HepG2 (cell line): ENCODE measurements around the gene MAP6D1. TPM values are rescaled to one million over a fixed set of nuclear protein-coding genes. Genes with fewer than 3 reads are reported as not detected.

Experiments used
- ATAC-seq: fragments of 200-7000 bp; cut with Tn5 transposase; 3 replicates; pipeline ENCODE4 v1.9.1; 2020; ENCODE audit warnings: mild to moderate bottlenecking, moderate library complexity
- BruUV-seq: library from RNA; stranded (reverse); fragments of 400-500 nt; replicated peaks from 2 replicates; lab custom pipeline; 2021; lab: Mats Ljungman, UMichigan
- CTCF ChIA-PET: fragments of 300-600 bp; formaldehyde crosslinking; extraction: SDS; loops from one replicate; lab custom pipeline; 2021; ENCODE audit warnings: low total read pairs, inconsistent platforms, low intra/inter-chr PET ratio; lab: Yijun Ruan, JAX
- POLR2A ChIA-PET: fragments of 350-600 bp; sonication (Branson Sonifier 250); formaldehyde crosslinking; loops from one replicate; lab custom pipeline; 2020; ENCODE audit warnings: antibody characterized with exemption, inconsistent platforms; lab: Yijun Ruan, JAX
- DNase-seq: peaks from one replicate; pipeline ENCODE4 v3.0.0-alpha.2; 2015; ENCODE audit warnings: low spot score
- FAIRE-seq: peaks from 3 replicates; lab custom pipeline; 2011; peaks lifted over from hg19 to GRCh38; lab: Jason Lieb, UNC
- H2AFZ ChIP-seq: one replicate; pipeline ENCODE4 v1.6.1; 2011; ENCODE audit warnings: low read length, inconsistent platforms
- H3K27ac ChIP-seq: fragments of 300-600 bp; 3 replicates; pipeline ENCODE4 v1.8.0; 2011; ENCODE audit warnings: mixed run types, mild to moderate bottlenecking, mixed read lengths, low read length, inconsistent platforms; ENCODE audit not compliant: insufficient read depth; ENCODE audit errors: extremely low read length
- H3K27me3 ChIP-seq, 2 experiments: fragments of 200-600 bp in 1 of 2; 2 replicates in 1 of 2; 3 replicates in 1 of 2; pipeline versions ENCODE4 v1.6.0 to v1.8.0; 2011; ENCODE audit warnings: low read length in 2 of 2, mild to moderate bottlenecking in 2 of 2, moderate library complexity in 2 of 2, inconsistent platforms in 1 of 2; ENCODE audit not compliant: insufficient read depth in 2 of 2, control insufficient read depth in 1 of 2
- H3K36me3 ChIP-seq, 2 experiments: fragments of 200-600 bp in 1 of 2; replicated peaks in 1 of 2; 2 replicates in 1 of 2; 3 replicates in 1 of 2; pipeline versions ENCODE4 v1.5.1 to v1.8.0; 2011; ENCODE audit warnings: low read length in 2 of 2, inconsistent platforms in 1 of 2; ENCODE audit not compliant: insufficient read depth in 2 of 2, control insufficient read depth in 1 of 2
- H3K4me1 ChIP-seq: 2 replicates; pipeline ENCODE4 v1.5.1; 2012; ENCODE audit warnings: low read length, inconsistent platforms; ENCODE audit not compliant: insufficient read depth
- H3K4me2 ChIP-seq: 2 replicates; pipeline ENCODE4 v1.6.0; 2011; ENCODE audit warnings: low read depth, low read length, inconsistent platforms
- H3K4me3 ChIP-seq, 3 experiments: fragments of 200-600 bp in 1 of 3; sonication (generic), shearing (Covaris generic) in 1 of 3; replicated peaks in 1 of 3; 2 replicates each; pipeline ENCODE4 v1.5.1; 2011 to 2016; ENCODE audit warnings: low read length in 3 of 3, inconsistent platforms in 2 of 3, low read depth in 2 of 3, mild to moderate bottlenecking in 2 of 3, control low read depth in 1 of 3, mixed read lengths in 1 of 3; ENCODE audit not compliant: insufficient read depth in 1 of 3
- H3K79me2 ChIP-seq: one replicate; pipeline ENCODE4 v1.6.1; 2011; ENCODE audit warnings: low read length, inconsistent platforms; ENCODE audit not compliant: insufficient read depth
- H3K9ac ChIP-seq: 2 replicates; pipeline ENCODE4 v1.6.0; 2011; ENCODE audit warnings: mild to moderate bottlenecking, low read depth, low read length, inconsistent platforms; ENCODE audit not compliant: insufficient read depth
- H3K9me3 ChIP-seq: 2 replicates; pipeline ENCODE4 v1.5.1; 2012; ENCODE audit warnings: mild to moderate bottlenecking, low read length
- H4K20me1 ChIP-seq: 2 replicates; pipeline ENCODE4 v1.6.0; 2011; ENCODE audit warnings: inconsistent platforms, mild to moderate bottlenecking, low read length, moderate library complexity; ENCODE audit not compliant: insufficient read depth
- GATA4 ChIP-seq: sonication (generic); IDR thresholded peaks from 2 replicates; pipeline ENCODE4 v1.6.1; 2016; ENCODE audit warnings: antibody characterized with exemption, low read depth, borderline replicate concordance
- HOMEZ ChIP-seq: IDR thresholded peaks from 2 replicates; pipeline ENCODE4 v1.6.1; 2016; ENCODE audit warnings: low read depth
- KDM5A ChIP-seq: fragments of 200-600 bp; sonication (generic); IDR thresholded peaks from 2 replicates; pipeline ENCODE4 v1.7.0; 2018; ENCODE audit warnings: antibody characterized with exemption, mild to moderate bottlenecking, low read length, borderline replicate concordance
- PHF8 ChIP-seq: sonication (generic); formaldehyde crosslinking; IDR thresholded peaks from 2 replicates; pipeline ENCODE4 v1.5.0; 2020; ENCODE audit warnings: missing genetic modification reagents
- PITX1 ChIP-seq: sonication (generic); formaldehyde crosslinking; IDR thresholded peaks from 2 replicates; pipeline ENCODE4 v1.5.1; 2020; ENCODE audit warnings: mild to moderate bottlenecking, missing genetic modification reagents
- SP1 ChIP-seq, 2 experiments: fragments of 450-650 bp in 1 of 2; sonication (generic) in 1 of 2; formaldehyde crosslinking in 1 of 2; IDR thresholded peaks; 2 replicates each; pipeline versions ENCODE4 v1.4.0 to v1.6.1; 2016 to 2020; ENCODE audit warnings: missing genetic modification reagents in 1 of 2
- TCF7 ChIP-seq: sonication (generic); IDR thresholded peaks from 2 replicates; pipeline ENCODE4 v1.6.1; 2016; ENCODE audit warnings: antibody characterized with exemption, low read depth
- ZNF143 ChIP-seq: sonication (generic); formaldehyde crosslinking; IDR thresholded peaks from 2 replicates; pipeline ENCODE4 v1.4.0; 2020; ENCODE audit warnings: missing genetic modification reagents
- ZNF547 ChIP-seq: sonication (generic); formaldehyde crosslinking; IDR thresholded peaks from 2 replicates; pipeline ENCODE4 v1.5.1; 2020; ENCODE audit warnings: mild to moderate bottlenecking, missing genetic modification reagents
- ZNF574 ChIP-seq: sonication (generic); formaldehyde crosslinking; IDR thresholded peaks from 2 replicates; pipeline ENCODE4 v1.4.0; 2020; ENCODE audit warnings: missing genetic modification reagents
- WGBS: methylation state at CpG from one replicate; pipeline ENCODE4 v1.1.6; 2017; ENCODE audit warnings: low lambda C conversion rate; 5-methylcytosine and 5-hydroxymethylcytosine counted together
- in situ Hi-C: cut with HindIII; loops from 2 replicates; pipeline ENCODE4 v1.10.0; 2017; ENCODE audit warnings: low pct_unique_long_range_greater_than_20kb; ENCODE audit not compliant: extremely low pct_ligation_motif_present
- intact Hi-C: fragments of 100-400 bp; cut with micrococcal nuclease; formaldehyde crosslinking; loops from one replicate; pipeline ENCODE4 v1.10.0; 2022; ENCODE audit not compliant: unreplicated experiment
- polyA plus RNA-seq, 8 experiments: library from polyadenylated mRNA; depleted of rRNA in 3 of 8; stranded (reverse) in 7 of 8; unstranded in 1 of 8; fragments of >200 nt; fragmentation: Illumina TruSeq in 4 of 8; extraction: Trizol in 4 of 8; gene quantifications; 2 replicates each; pipeline versions ENCODE4 v1.2.1 to v1.2.3, GENCODE V29; 2011 to 2016; ENCODE audit warnings: low read depth in 4 of 8, missing spikeins in 1 of 8, mixed read lengths in 1 of 8; ENCODE audit not compliant: insufficient read depth in 1 of 8
- total RNA-seq, 5 experiments: library from RNA; depleted of rRNA; stranded (reverse); fragments of >200 nt; fragmentation: Illumina TruSeq; extraction: Trizol; gene quantifications; 2 replicates each; pipeline ENCODE4 v1.2.3, GENCODE V29; 2016; ENCODE audit warnings: low read depth in 1 of 5
- TF ChIP-seq, protein P1 (sequence below): sonication (generic); formaldehyde crosslinking; IDR thresholded peaks from 2 replicates; pipeline ENCODE4 v1.4.0; 2020; ENCODE audit warnings: missing genetic modification reagents

The MAP6D1 gene
- total and polyA plus RNA-seq, 2 of the 13 experiments (the other 11 are each of a cell fraction or from before 2014, with no cell fraction given), result 0.12 to 0.62 TPM

DNA sequence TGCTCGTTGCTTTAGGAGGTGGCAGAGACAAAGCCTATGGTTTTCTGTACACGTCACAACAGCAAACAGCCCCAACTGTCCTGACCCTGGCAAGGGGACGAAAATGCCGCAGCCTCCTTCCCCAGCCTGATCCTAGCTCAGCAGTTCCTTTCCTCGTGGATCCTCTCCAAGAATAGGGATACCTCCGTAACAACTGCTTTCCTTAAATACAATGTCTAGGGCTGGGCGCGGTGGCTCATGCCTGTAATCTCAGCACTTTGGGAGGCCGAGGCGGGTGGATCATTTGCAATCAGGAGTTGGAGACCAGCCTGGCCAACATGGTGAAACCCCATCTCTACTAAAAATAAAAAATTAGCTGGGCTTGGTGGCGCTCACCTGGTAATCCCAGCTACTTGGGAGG, 17.0 kb downstream of the MAP6D1 start:
- ATAC-seq (no peak), FAIRE-seq (no peak), DNase-seq (no peak)
- POLR2A ChIA-PET, result no interaction called here
- no peaks in the 10 kb centered on the region for H3K79me2 ChIP-seq
- TF ChIP-seq TCF7, result no peak
- TF ChIP-seq, protein P1, sequence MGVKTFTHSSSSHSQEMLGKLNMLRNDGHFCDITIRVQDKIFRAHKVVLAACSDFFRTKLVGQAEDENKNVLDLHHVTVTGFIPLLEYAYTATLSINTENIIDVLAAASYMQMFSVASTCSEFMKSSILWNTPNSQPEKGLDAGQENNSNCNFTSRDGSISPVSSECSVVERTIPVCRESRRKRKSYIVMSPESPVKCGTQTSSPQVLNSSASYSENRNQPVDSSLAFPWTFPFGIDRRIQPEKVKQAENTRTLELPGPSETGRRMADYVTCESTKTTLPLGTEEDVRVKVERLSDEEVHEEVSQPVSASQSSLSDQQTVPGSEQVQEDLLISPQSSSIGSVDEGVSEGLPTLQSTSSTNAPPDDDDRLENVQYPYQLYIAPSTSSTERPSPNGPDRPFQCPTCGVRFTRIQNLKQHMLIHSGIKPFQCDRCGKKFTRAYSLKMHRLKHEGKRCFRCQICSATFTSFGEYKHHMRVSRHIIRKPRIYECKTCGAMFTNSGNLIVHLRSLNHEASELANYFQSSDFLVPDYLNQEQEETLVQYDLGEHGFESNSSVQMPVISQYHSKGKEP (CRISPR knock-in tag), result no peak
- no peak for TF ChIP-seq SP1 (IDR thresholded peaks at IDR 0.05)
- TF ChIP-seq SP1 (CRISPR knock-in tag; IDR thresholded peaks at IDR 0.05), result no peak
- TF ChIP-seq ZNF547 (CRISPR knock-in tag), result no peak
- TF ChIP-seq PHF8 (CRISPR knock-in tag), result no peak
- H2AFZ ChIP-seq, result no peak overlapping the region
- no TSS peak for BruUV-seq
- no peak overlapping the region for H3K9ac ChIP-seq
- WGBS, result 97% methylated on average over 11 of the region's 11 CpGs
- no peak overlapping the region for H3K27ac ChIP-seq
- CTCF ChIA-PET, result no interaction called here
- H3K4me1 ChIP-seq, result no peaks in the 10 kb centered on the region; the same call in 1 of the 2 replicates
- no peak overlapping the region for H3K4me3 ChIP-seq
- intact Hi-C loops, result no loop called here
- in situ Hi-C loops, result no loop called here
- H3K9me3 ChIP-seq, result no peaks in the 10 kb centered on the region
- H3K4me2 ChIP-seq, result no peak overlapping the region
- no peaks in the 10 kb centered on the region for H3K27me3 ChIP-seq
- H4K20me1 ChIP-seq, result no peaks in the 10 kb centered on the region
- peaks cover 34 to 71% of the 10 kb centered on the region in 2 experiments for H3K36me3 ChIP-seq

GRCh38 chr3:183807881-183808280, 17.5 kb downstream of the MAP6D1 start:
- no peak for FAIRE-seq
- no peak for TF ChIP-seq ZNF143 (CRISPR knock-in tag)
- TF ChIP-seq HOMEZ (CRISPR knock-in tag), result no peak
- TF ChIP-seq GATA4, result no peak
- no peak for TF ChIP-seq PITX1 (CRISPR knock-in tag)
- TF ChIP-seq ZNF574 (CRISPR knock-in tag), result no peak
- no peak for TF ChIP-seq KDM5A

More at GRCh38 chr3:183807881-183808280, 17.5 kb downstream of the MAP6D1 start:
- in situ Hi-C loops (no loop called here), intact Hi-C loops (no loop called here)
- no peak for ATAC-seq
- Histone ChIP-seq H3K27me3 (no peaks in the 10 kb centered on the region), H3K9me3 (no peaks in the 10 kb centered on the region), H3K36me3 (peaks cover 37 to 73% of the 10 kb centered on the region in 2 experiments), H2AFZ (no peak overlapping the region), H3K4me1 (no peaks in the 10 kb centered on the region; the same call in 1 of the 2 replicates), H3K27ac (no peak overlapping the region), H3K4me2 (no peak overlapping the region), H4K20me1 (no peaks in the 10 kb centered on the region), H3K4me3 (no peak overlapping the region), H3K9ac (no peak overlapping the region), H3K79me2 (no peaks in the 10 kb centered on the region)
- no TSS peak for BruUV-seq
- WGBS, result 95% methylated on average over 12 of the region's 12 CpGs
- DNase-seq, result no peak
- POLR2A ChIA-PET, result no interaction called here
- CTCF ChIA-PET, result no interaction called here
